K562 (cell line): ENCODE measurements around the gene ACE. TPM values are rescaled to one million over a fixed set of nuclear protein-coding genes. Genes with fewer than 3 reads are reported as not detected.

Experiments
- BACH1 ChIP-seq: fragments of 200-800 bp; sonication (Bioruptor generic); IDR thresholded peaks from 2 replicates; pipeline ENCODE4 v1.6.1; 2016; ENCODE audit warnings: missing genetic modification characterization, missing compliant biosample characterization
- CBFA2T3 ChIP-seq: fragments of 450-650 bp; IDR thresholded peaks from 2 replicates; pipeline ENCODE4 v1.6.1; 2017
- CEBPB ChIP-seq: fragments of 450-650 bp; IDR thresholded peaks from 2 replicates; pipeline ENCODE4 v1.6.1; 2016; ENCODE audit warnings: missing genetic modification characterization, missing compliant biosample characterization
- DACH1 ChIP-seq: fragments of 450-650 bp; IDR thresholded peaks from 2 replicates; pipeline ENCODE4 v1.6.1; 2018; ENCODE audit not compliant: partially characterized antibody
- GATAD2B ChIP-seq: fragments of 450-650 bp; IDR thresholded peaks from 2 replicates; pipeline ENCODE4 v1.6.1; 2017; ENCODE audit warnings: mild to moderate bottlenecking, borderline replicate concordance
- GTF2F1 ChIP-seq: IDR thresholded peaks from 2 replicates; pipeline ENCODE4 v1.6.1; 2011; ENCODE audit warnings: low read depth, low read length, improper control_type of control experiment
- KHSRP ChIP-seq: fragments of 450-650 bp; IDR thresholded peaks from 2 replicates; pipeline ENCODE4 v1.6.1; 2017
- MTA2 ChIP-seq: fragments of 450-650 bp; IDR thresholded peaks from 2 replicates; pipeline ENCODE4 v1.6.1; 2016; ENCODE audit warnings: low read depth
- MYNN ChIP-seq, 2 experiments: sonication (generic); formaldehyde crosslinking in 1 of 2; IDR thresholded peaks; 2 replicates each; pipeline versions ENCODE4 v1.5.0 to v1.6.1; 2016 to 2020; ENCODE audit warnings: antibody characterized with exemption in 1 of 2, missing genetic modification reagents in 1 of 2
- POLR2H ChIP-seq: IDR thresholded peaks from 2 replicates; pipeline ENCODE4 v1.6.1; 2016; ENCODE audit warnings: missing genetic modification characterization, low read depth, mild to moderate bottlenecking, control low read depth, missing compliant biosample characterization, moderate library complexity
- POLR3G ChIP-seq: IDR thresholded peaks from 2 replicates; pipeline ENCODE4 v1.6.1; 2011; ENCODE audit not compliant: insufficient read length, insufficient replicate concordance; ENCODE audit errors: extremely low read depth
- VEZF1 ChIP-seq: fragments of 200-800 bp; sonication (Bioruptor generic); IDR thresholded peaks from 2 replicates; pipeline ENCODE4 v1.6.1; 2017; ENCODE audit warnings: missing genetic modification characterization, missing compliant biosample characterization
- ZBTB2 ChIP-seq: fragments of 450-650 bp; IDR thresholded peaks from 2 replicates; pipeline ENCODE4 v1.6.1; 2016; ENCODE audit warnings: antibody characterized with exemption
- ZNF121 ChIP-seq: sonication (generic); formaldehyde crosslinking; conservative IDR thresholded peaks from 2 replicates; pipeline ENCODE4 v1.8.0; 2022; ENCODE audit warnings: missing genetic modification reagents
- ZNF584 ChIP-seq: fragments of 200-800 bp; sonication (Bioruptor generic); IDR thresholded peaks from 2 replicates; pipeline ENCODE4 v1.6.1; 2016; ENCODE audit warnings: low read depth, mild to moderate bottlenecking, missing genetic modification characterization, missing compliant biosample characterization
- ZNF740 ChIP-seq, 3 experiments: fragments of 200-800 bp in 1 of 3; sonication (Bioruptor generic) in 1 of 3; sonication (generic) in 1 of 3; formaldehyde crosslinking in 1 of 3; IDR thresholded peaks; 2 replicates each; pipeline versions ENCODE4 v1.6.1 to v1.8.0; 2016 to 2022; ENCODE audit warnings: mild to moderate bottlenecking in 2 of 3, missing compliant biosample characterization in 2 of 3, missing genetic modification characterization in 2 of 3, missing genetic modification reagents in 1 of 3
- ZNF75A ChIP-seq: fragments of 450-650 bp; formaldehyde crosslinking; IDR thresholded peaks from 2 replicates; pipeline ENCODE4 v1.4.0; 2020; ENCODE audit warnings: mild to moderate bottlenecking
- ZNF830 ChIP-seq: fragments of 250-450 bp; sonication (Bioruptor Pico); IDR thresholded peaks from 2 replicates; pipeline ENCODE4 v1.5.0; 2021; ENCODE audit warnings: mild to moderate bottlenecking
- polyA plus RNA-seq, 8 experiments: library from polyadenylated mRNA; depleted of rRNA in 4 of 8; stranded (reverse) in 5 of 8; unstranded in 3 of 8; fragments of >200 nt; fragmentation: Nextera tagmentation in 2 of 8; fragmentation: Illumina TruSeq in 1 of 8; extraction: Ambion mirVana in 2 of 8; extraction: Trizol in 1 of 8; gene quantifications; 2 replicates each; pipeline versions ENCODE4 v1.2.1 to v1.2.3, GENCODE V29; 2011 to 2014; ENCODE audit warnings: inconsistent platforms in 1 of 8, missing spikeins in 1 of 8
- total RNA-seq, 7 experiments: library from RNA; depleted of rRNA in 6 of 7; stranded (reverse); fragments of >200 nt in 6 of 7; fragmentation: Illumina TruSeq in 2 of 7; extraction: Trizol in 2 of 7; gene quantifications; 2 replicates each; pipeline versions ENCODE4 v1.2.1 to v1.2.3, GENCODE V29; 2011 to 2021; ENCODE audit warnings: low replicate concordance in 1 of 7
- TF ChIP-seq, protein P1 (sequence below): fragments of 250-450 bp; sonication (Bioruptor Pico); IDR thresholded peaks from 2 replicates; pipeline ENCODE4 v1.5.0; 2022; ENCODE audit warnings: mild to moderate bottlenecking
- TF ChIP-seq, protein P2 (sequence below): conservative IDR thresholded peaks from 2 replicates; pipeline ENCODE4 v1.6.1; 2011; ENCODE audit warnings: low read depth, mild to moderate bottlenecking, low read length; ENCODE audit not compliant: control insufficient read depth

The ACE gene
- total and polyA plus RNA-seq, 9 of the 15 experiments (the other 6 are each of a cell fraction or from before 2014, with no cell fraction given) = 0.07 to 2.5 (median 0.47) TPM; not detected in 1

- TF ChIP-seq MYNN (IDR thresholded peaks at IDR 0.05) = peak; percentile 88
- TF ChIP-seq MYNN (CRISPR knock-in tag; IDR thresholded peaks at IDR 0.05) = no peak
- 0 out of 2 replicates have a peak, but pooled peaks have one; percentile 14 for TF ChIP-seq POLR2H
- no peak for TF ChIP-seq KHSRP
- no peak for TF ChIP-seq ZNF830 (CRISPR knock-in tag)
- peak; percentile 64 for TF ChIP-seq VEZF1 (CRISPR knock-in tag)
- TF ChIP-seq, protein P1, sequence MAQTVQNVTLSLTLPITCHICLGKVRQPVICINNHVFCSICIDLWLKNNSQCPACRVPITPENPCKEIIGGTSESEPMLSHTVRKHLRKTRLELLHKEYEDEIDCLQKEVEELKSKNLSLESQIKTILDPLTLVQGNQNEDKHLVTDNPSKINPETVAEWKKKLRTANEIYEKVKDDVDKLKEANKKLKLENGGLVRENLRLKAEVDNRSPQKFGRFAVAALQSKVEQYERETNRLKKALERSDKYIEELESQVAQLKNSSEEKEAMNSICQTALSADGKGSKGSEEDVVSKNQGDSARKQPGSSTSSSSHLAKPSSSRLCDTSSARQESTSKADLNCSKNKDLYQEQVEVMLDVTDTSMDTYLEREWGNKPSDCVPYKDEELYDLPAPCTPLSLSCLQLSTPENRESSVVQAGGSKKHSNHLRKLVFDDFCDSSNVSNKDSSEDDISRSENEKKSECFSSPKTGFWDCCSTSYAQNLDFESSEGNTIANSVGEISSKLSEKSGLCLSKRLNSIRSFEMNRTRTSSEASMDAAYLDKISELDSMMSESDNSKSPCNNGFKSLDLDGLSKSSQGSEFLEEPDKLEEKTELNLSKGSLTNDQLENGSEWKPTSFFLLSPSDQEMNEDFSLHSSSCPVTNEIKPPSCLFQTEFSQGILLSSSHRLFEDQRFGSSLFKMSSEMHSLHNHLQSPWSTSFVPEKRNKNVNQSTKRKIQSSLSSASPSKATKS (CRISPR knock-in tag) = no peak
- TF ChIP-seq ZBTB2 = peak; percentile 92
- TF ChIP-seq ZNF584 (CRISPR knock-in tag) = peak; percentile 68; the same call in 1 of the 2 replicates
- TF ChIP-seq, protein P2, sequence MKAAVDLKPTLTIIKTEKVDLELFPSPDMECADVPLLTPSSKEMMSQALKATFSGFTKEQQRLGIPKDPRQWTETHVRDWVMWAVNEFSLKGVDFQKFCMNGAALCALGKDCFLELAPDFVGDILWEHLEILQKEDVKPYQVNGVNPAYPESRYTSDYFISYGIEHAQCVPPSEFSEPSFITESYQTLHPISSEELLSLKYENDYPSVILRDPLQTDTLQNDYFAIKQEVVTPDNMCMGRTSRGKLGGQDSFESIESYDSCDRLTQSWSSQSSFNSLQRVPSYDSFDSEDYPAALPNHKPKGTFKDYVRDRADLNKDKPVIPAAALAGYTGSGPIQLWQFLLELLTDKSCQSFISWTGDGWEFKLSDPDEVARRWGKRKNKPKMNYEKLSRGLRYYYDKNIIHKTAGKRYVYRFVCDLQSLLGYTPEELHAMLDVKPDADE = no peak; the same call in 1 of the 2 replicates
- TF ChIP-seq ZNF740 (CRISPR knock-in tag; IDR thresholded peaks at IDR 0.05) = no peak
- TF ChIP-seq ZNF740 (tag; IDR thresholded peaks at IDR 0.05) = 0 out of 4 replicates have a peak, but pooled peaks of 1 of the 2 experiments have one; percentile 74
- TF ChIP-seq CEBPB = 0 out of 2 replicates have a peak, but pooled peaks have one; percentile 17
- peak; percentile 63 for TF ChIP-seq DACH1
- no peak for TF ChIP-seq GTF2F1
- no peak for TF ChIP-seq POLR3G
- peak; percentile 97 for TF ChIP-seq GATAD2B
- TF ChIP-seq BACH1 (tag) = peak; percentile 52; the same call in 1 of the 2 replicates
- peak; percentile 86 for TF ChIP-seq MTA2
- TF ChIP-seq CBFA2T3 = peak; percentile 98
- no peak for TF ChIP-seq ZNF75A (CRISPR knock-in tag)
- no peak for TF ChIP-seq ZNF121 (CRISPR knock-in tag)
Measured at GRCh38 chr17:63431939-63432804, 44.7 kb upstream of the ACE start (continued).
